HG03280 (cell line): ENCODE measurements around the gene ZNF862.

ENCODE experiments used
- ATAC-seq: cut with Tn5 transposase; IDR thresholded peaks from one replicate; pipeline ENCODE4 v1.9.1; 2021; ENCODE audit warnings: mild to moderate bottlenecking, moderate library complexity; ENCODE audit not compliant: unreplicated experiment

The ZNF862 gene

DNA sequence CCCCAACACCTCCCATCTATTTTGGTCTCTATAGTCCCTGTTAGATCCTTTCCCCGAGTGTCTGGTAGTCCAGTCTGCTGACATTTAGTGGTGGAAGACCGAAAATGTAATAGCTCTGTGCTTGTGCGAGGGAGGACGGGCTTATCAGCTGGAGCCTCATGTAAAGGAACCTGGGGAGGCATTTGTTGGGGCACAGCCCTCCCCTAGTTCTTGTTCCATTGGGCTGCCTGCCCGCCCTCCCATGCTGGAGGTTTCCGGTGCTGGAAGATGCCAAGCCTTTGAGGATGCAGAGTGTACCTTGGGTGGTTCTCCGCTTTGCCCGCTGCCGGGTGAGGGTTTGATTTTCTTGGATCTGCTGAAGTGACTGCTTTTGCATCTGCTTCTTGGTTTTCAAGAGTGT, 5.4 kb downstream of the ZNF862 start:
- no peak for ATAC-seq

DNA sequence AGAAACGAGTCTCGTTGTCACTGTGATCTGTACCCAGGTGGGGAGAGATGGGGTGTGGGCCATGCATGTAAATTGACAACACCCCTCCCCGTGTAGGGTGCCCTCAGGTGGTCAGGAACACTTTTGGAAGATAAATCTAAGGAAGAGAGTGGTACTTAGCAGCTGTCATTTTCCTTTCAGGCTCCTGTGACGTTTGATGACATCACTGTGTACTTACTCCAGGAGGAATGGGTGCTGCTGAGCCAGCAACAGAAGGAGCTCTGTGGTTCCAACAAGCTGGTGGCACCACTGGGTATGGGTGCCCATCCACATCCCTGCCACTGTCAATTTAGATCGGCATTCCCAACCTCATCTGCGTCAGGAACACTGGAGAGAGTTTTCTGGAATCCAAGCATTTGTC, 6.3 kb downstream of the ZNF862 start:
- ATAC-seq, result no peak

DNA sequence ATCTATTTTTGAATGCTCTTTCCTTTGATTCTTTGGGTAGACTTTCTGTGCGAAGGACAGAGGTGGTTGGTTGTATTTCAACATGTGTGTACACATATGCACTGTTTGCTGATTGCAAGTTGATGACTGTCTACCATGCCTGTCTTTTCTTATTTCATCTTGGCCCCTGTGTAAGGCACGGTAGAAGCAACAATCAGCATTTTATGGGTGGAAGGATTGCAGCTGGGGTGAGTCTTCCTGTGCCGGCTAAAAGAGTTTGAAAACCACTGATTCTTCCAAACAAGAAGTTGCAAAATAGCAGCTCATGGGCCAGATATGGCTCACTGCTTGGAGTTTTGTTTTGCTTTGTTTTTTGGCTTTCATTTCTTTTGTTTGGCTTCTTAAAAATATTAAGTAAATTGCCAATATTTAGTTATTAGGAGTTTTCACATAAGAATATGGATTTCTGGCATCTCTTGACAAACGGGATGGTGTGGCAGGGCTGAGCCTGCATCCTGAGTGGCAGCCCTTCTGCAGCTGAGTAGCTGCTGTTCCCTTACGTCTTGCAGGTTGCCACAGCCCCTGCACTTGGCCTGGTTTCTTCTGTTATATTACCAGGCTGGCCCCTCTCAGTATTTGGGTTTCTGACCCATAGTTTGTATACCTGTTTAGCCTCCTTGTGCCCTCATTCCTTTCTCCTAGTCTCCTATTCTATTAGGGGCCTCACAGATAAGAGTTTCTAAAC, 7.2 kb downstream of the ZNF862 start:
- no peak for ATAC-seq

DNA sequence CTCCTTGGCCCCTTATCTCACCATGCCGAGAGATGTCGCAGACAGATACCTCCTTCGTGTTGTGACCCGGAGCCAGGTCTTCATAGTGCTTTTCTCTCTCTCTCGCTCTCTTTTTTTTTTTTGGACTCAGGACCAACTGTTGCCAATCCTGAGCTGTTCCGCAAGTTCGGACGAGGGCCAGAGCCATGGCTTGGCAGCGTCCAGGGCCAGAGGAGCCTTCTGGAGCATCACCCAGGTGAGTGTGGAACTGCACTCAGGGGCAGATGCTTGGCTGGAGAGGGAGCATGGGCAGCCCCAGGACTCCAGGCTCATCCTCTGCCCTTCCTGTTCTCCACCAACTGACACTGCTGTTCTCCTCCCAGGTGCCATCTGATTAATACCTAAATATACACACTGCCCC, 7.8 kb downstream of the ZNF862 start:
- ATAC-seq, result no peak

DNA sequence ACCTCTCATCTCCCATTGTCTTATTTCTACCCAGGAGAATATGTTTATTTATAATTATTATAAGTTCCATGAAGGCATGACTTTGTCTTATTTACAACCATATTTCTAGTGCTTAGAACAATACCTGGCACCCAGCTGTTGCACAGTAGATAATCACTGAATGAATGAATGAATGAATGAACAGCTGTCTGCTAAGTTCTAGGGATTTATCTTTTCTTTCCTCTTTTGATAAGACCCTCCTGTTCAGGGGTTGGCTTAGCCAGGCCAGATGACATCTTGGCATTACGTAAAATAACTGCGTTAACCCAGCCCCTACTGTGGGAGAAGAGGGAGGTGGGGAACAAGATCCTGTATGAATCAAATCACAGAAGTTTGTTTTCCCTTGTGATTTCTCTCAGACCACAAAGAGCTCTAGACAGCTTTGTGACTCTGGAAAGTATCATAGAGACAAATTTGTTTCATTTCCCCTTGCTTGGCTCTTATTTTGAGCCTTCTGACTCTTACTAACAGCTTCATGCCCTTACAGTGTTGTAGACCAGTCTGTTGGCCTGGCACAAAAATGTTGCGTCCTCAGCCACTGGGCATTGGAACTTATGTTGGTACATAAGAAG, 8.4 kb downstream of the ZNF862 start:
- ATAC-seq, result no peak

DNA sequence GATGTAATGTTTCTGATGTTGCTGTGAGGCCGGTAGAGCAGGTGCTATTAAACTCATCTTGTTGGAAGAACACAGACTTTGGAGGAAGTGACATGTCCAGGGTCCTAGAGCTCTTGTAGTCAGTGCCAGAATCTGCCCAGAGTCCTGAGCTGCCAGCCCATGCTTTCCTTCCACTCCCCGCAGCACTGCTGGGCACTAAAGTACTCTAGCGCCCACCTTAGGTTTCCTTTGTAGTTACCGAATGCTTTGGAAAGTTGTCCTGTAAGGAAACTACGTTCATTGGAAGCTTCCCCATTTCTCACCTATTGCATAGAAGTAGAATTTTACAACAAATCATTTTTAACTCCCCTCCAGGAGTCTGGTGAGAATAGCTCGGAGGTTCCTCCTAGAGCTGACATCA, 11.0 kb downstream of the ZNF862 start:
- ATAC-seq, result no peak

DNA sequence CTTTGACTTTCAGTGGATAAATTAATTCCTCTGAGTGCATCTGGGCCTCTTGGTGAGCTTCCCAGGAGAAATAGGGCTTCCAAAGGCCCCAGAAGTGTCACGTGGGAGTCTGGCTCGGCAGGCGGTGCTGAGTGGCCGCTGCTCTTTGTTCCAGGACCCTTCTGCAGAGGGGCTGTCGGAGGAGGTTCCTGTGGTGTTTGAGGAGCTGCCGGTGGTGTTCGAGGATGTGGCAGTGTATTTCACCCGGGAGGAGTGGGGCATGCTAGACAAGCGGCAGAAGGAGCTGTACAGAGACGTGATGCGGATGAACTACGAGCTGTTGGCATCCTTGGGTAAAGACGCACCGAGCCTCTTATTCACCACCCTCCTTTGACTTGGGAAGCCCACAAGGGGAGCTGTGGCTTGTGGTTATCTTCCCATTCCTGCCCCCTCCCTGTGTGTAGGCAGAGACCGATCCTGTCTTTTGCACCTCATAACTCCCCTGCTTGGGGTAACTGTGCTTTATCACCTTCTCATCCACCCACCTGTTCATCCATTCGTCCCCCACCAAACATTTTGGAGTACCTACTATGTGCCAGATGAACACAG, 11.9 kb downstream of the ZNF862 start:
- no peak for ATAC-seq

DNA sequence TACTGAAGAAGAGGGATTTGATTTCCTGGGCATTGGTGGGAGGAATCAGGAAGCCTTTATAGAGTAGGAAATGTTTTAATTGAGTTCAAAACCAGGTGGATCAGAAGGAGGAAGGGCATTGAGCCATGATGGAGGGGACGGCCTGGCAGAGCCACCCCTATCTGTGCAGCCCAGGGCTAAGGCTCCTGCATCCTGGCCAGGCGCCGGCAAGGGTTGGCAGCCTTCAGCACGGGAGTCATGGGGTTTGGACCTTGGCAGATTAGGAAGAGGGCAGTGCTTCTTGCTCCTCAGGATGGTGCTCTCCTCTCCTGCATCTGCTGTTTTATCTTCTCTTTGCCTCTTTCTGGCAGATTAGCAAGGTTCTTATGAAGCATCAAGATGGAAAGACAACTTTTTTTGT, 12.5 kb downstream of the ZNF862 start:
- no peak for ATAC-seq

DNA sequence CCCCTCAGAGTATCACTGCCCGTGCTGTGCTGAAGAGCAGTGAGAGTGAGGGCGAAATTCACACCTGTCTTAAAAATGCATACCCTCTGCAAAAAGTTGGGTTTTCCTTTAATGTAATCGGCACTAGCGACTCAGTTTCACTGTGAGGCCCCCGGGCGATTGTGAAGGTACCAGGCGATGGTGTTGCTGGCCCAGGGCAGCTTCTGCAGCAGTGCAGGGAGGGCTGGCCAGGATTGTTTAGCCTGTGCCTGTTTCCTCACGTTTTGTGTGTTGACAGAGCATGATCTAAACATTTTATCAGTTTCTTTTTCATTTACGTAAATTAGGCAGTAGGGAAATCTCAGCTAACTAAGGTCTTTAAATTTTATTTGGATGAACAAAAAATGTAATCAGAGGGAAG, 13.3 kb downstream of the ZNF862 start:
- ATAC-seq, result no peak

DNA sequence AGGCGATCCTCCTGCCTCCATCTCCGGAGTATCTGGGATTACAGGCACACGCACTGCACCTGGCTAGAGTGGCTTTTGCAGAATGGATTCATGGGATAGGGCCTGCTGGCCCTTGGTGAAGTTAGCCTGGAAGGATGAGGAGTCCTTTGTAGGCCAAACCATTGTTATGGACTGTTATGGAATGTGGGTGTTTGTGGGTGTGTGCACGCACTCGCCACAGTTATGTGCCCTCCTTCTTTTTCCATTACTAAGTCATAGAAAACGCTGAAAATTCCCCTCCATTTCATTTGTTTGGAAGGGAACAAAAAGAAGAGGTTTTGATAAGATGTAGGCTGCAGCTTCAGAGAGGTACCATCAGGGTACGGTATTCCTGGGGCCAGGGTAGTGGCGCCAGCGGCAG, 15.0 kb downstream of the ZNF862 start:
- no peak for ATAC-seq

DNA sequence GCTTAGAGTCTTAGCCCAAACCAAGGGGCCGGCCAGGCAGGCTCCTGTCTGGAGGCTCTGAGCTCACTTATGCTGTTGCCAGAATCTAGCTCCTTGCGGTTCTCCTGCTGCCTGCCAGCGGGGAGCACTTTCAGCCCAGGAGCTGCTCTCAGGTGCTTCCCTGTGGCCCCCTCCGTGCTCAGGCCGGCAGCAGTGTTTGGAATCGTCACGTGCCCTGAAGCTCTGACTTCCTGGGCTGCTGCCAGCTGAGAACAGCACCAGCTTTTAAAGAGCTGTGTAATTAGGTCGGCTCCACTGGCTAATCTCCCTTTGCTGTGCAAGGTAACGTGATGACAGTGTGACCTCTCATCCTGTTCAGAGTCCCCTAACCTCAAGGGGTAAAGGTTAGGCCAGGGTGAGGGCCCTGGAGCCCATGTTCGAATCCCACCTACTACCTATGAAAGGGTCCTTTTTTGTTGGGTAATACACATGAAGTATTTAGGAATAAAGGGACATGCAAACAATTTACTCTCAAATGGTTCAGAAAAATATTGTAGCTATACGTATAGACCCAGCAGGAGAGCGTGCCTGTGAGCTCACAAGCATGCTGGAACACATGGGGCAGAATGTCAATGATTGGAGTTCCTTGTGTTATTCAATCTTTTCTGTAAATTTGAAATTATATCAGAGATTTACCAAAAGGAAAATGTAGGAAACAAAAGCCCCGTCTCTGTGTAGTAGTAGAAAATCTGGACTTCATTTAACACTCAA, 16.6 kb downstream of the ZNF862 start:
- ATAC-seq, result no peak

DNA sequence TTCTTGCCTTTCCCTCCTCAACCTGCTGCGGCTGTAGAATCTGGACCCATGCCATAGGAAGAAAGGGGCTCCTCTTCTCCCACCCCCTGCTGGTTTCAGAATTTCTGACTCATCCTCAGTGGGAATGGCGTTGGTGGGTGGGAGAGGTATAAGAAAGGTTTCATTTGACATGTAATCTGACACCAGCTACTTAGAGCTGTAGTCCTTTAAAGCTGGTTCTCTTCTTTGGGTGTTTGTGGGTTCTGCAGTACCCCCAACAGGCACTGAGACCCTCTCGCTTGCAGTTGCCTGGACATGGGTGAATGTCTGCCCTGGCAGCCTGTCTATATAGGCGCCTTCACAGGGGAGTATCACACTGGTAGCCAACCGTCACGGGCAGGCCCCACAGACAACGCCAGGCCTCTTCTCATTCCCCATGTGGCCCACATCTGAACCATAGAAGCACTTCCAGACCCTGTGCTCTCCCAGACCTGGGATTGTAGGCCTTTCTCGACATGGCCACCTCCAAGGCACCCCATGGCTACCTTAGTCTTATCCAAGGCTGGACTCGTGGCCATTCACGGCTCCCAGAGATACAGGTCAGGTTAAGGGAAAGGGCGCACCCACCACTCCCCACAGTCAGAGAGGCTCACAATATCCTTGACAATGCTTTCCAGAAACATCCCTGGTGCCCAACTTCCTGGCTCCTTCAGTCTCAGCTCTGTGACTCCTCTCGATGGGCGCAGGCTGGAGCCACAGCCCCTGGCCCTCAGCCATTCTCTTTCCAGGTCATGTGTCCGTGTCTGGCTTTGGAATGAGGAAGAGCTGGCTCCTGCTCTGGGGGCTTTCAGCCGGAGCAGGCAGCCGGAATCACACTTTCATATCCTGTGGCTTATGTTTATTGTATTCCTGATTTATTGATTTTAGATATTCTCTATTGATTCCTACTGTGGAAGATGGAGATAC, 17.5 kb downstream of the ZNF862 start:
- ATAC-seq, result no peak

DNA sequence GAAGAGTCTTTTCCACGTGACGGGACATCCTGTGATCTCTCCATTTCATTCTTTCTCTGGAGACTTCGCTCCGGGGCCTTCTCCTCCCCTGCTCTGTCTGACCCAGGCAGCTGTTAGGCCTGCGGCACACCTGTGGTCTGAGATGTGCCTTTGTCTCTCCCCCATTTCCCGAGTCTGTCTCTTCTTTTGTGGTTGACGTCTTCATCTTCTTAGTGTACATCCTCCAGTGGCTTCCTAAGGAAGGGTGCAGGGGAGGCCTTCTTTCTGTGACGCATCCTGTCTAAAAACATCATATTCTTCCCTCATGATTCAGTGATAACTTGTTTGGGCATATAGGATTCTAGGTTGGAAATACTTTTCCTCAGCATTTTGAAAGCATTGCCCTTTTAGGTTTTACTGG, 18.4 kb downstream of the ZNF862 start:
- ATAC-seq, result no peak

DNA sequence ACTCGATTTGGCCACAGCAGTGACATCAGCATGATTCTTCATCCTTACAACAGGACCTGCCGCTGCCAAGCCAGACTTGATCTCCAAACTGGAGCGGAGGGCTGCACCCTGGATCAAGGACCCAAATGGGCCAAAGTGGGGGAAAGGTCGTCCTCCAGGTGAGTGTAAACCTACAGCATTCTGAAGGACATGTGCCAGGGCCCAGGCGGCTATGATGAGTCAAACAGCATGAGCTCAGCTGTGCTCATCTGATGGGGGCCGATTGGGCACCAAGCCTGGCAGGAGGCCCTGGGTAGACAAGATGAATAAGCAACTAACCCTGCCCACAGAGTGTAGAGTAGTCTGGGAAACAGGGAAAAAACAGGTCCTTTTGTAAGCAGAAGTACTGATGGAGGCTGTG, 21.2 kb downstream of the ZNF862 start:
- ATAC-seq, result no peak

DNA sequence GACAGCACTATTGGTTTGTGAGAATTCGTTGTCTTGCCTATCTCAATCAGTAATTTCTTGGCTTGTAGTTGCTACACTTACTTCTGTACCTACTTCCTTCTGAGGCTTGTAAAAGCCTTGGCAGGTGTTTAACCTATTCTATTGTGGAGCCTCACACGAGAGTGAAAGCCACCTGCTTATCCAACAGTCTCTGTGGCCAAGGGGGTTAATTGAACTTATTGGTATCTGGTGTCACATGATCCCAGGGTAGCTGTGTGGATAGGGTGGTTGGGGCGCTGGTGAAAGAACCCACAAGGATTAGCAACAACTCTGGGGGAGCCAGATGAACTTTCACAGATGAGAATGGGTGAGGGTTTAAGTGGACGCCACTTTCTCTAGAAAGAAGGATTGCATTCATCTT, 21.7 kb downstream of the ZNF862 start:
- no peak for ATAC-seq

DNA sequence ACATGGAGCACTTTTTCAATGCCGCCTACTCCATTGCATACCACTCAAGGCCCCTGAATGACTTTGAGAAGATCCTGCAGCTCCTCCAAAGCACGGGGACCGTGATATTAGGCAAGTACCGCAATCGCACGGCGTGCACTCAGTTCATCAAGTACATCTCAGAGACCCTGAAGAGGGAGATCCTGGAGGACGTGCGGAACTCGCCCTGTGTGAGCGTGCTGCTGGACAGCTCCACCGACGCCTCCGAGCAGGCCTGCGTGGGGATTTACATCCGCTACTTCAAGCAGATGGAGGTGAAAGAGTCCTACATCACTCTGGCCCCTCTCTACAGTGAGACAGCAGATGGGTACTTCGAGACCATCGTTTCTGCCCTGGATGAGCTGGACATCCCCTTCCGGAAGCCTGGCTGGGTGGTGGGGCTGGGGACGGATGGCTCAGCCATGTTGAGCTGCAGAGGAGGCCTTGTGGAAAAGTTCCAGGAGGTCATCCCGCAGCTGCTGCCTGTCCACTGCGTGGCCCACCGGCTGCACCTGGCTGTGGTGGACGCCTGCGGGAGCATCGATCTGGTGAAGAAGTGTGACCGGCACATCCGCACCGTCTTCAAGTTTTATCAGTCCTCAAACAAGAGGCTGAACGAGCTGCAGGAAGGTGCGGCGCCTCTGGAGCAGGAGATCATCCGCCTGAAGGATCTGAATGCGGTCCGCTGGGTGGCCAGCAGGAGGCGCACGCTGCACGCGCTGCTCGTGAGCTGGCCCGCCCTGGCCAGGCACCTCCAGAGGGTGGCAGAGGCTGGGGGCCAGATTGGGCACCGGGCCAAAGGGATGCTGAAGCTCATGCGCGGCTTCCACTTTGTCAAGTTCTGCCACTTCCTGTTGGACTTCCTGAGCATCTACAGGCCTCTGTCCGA, 22.9 kb downstream of the ZNF862 start:
- no peak for ATAC-seq

DNA sequence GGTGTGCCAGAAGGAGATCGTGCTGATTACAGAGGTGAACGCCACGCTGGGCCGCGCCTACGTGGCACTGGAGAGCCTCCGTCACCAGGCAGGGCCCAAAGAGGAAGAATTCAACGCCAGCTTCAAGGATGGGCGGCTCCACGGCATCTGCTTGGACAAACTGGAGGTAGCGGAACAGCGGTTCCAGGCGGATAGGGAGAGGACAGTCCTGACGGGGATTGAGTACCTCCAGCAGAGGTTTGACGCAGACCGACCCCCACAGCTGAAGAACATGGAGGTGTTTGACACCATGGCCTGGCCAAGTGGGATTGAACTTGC, 23.5 kb downstream of the ZNF862 start:
- no peak for ATAC-seq

DNA sequence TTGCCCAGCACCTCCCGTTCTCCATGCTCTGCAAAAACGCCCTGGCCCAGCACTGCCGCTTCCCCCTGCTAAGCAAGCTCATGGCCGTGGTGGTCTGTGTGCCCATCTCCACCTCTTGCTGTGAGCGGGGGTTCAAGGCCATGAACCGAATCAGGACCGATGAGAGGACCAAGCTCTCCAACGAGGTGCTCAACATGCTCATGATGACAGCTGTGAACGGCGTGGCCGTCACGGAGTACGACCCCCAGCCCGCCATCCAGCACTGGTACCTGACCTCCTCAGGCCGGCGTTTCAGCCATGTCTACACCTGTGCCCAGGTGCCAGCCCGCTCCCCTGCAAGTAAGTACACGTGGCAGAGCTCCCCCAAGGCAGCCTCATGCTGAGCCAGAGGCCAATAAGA, 24.0 kb downstream of the ZNF862 start:
- ATAC-seq, result no peak

DNA sequence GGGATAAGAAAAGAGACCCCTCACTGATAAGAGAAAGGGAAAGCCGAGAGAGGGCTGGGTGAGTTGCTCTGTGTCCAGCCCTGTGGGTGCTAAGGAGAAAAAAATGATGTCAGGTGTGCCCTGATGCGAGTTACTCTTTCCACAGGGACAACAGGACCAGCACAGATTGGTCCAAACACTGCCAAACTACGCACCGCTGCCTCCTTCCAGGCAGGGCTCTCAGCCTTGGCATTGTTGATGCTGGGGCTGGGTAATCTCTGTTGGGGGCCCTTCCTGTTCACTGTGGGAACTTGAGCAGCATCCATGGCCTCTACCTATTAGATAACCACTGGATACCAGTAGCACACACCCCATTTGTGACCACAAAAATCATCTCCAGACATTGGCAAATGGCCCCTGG, 25.3 kb downstream of the ZNF862 start:
- ATAC-seq, result no peak

DNA sequence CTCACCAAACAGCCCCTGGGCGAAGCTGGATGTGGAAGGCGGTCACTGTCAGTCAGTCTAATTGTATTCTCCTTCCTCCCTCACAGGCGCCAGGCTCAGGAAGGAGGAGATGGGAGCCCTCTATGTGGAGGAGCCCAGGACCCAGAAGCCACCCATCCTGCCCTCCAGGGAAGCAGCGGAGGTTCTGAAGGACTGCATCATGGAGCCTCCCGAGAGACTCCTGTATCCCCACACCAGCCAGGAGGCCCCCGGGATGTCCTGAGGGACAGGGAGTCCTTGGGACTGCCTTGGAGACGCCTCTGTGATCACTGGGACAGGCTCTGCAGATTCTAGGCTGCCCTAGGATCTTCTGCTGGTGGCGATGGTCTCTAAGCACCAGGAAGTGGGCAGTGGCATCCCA, 25.8 kb downstream of the ZNF862 start:
- no peak for ATAC-seq
